Measurements from ENCODE around the gene IGF2BP2.

- TF ChIP-seq CTCF (IDR thresholded peaks at IDR 0.05), result no peak
- no peak for TF ChIP-seq POLR2A (IDR thresholded peaks at IDR 0.05)
These were observed 185.1 kb downstream of the IGF2BP2 start for GRCh38 chr3:185639632-185640206.
